ENCODE results near the gene EFNA5. TPM values are rescaled to one million over a fixed set of nuclear protein-coding genes. Genes with fewer than 3 reads are reported as not detected.

EFNA5 gene
- total RNA-seq, 1 experiment from 2014 or later, result 0.22 TPM

DNA sequence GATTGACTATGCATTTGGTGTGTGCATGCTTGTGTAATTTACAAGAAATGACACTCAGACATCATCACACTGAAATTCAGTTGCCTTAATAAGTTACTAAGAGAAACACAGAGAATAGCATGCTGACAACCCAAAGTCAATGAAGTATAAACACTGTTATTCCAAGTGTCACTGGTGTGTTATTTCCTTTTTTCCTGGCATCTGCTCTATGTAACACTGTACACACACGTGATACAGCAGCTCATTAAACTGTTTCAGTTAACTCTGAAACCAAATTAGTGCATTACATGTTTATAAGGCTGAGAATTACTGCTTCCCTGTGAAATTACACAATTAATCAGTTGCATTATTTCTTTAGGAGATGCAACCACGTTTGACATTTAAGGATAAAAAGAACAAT lies 252.7 kb downstream of the EFNA5 start (continued):
- TF ChIP-seq, protein P1, sequence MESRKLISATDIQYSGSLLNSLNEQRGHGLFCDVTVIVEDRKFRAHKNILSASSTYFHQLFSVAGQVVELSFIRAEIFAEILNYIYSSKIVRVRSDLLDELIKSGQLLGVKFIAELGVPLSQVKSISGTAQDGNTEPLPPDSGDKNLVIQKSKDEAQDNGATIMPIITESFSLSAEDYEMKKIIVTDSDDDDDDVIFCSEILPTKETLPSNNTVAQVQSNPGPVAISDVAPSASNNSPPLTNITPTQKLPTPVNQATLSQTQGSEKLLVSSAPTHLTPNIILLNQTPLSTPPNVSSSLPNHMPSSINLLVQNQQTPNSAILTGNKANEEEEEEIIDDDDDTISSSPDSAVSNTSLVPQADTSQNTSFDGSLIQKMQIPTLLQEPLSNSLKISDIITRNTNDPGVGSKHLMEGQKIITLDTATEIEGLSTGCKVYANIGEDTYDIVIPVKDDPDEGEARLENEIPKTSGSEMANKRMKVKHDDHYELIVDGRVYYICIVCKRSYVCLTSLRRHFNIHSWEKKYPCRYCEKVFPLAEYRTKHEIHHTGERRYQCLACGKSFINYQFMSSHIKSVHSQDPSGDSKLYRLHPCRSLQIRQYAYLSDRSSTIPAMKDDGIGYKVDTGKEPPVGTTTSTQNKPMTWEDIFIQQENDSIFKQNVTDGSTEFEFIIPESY (IDR thresholded peaks at IDR 0.05; ENCODE audit: extremely low read depth, insufficient replicate concordance, low read length), result no peak
- TF ChIP-seq, protein P2, sequence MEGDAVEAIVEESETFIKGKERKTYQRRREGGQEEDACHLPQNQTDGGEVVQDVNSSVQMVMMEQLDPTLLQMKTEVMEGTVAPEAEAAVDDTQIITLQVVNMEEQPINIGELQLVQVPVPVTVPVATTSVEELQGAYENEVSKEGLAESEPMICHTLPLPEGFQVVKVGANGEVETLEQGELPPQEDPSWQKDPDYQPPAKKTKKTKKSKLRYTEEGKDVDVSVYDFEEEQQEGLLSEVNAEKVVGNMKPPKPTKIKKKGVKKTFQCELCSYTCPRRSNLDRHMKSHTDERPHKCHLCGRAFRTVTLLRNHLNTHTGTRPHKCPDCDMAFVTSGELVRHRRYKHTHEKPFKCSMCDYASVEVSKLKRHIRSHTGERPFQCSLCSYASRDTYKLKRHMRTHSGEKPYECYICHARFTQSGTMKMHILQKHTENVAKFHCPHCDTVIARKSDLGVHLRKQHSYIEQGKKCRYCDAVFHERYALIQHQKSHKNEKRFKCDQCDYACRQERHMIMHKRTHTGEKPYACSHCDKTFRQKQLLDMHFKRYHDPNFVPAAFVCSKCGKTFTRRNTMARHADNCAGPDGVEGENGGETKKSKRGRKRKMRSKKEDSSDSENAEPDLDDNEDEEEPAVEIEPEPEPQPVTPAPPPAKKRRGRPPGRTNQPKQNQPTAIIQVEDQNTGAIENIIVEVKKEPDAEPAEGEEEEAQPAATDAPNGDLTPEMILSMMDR (IDR thresholded peaks at IDR 0.05 in 2 of 3, conservative IDR thresholded peaks at IDR 0.05 in 1 of 3; ENCODE audit: borderline replicate concordance in 1 of 3, insufficient read depth in 1 of 3, low read depth in 2 of 3, low read length in 2 of 3), result no peak

DNA sequence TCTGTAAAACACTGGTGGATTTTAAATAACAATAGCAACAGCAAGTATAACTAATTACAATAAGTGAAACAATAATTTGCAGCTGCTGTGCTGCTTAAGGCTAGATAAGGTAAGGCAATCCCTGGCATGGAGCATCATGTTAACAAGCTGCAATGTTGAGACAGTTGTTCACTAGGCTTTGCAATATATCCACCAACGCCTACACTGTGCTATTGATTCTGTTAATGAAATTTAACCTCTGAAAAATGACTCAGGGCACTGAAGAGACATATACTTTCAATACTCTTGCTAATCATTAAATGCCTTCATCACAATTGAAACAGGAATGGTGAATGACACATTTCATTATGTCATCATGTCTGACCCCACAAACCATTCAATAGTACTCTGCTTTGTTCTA lies 255.0 kb downstream of the EFNA5 start:
- Histone ChIP-seq H3K9me2 (ENCODE audit: insufficient read depth) (no peaks in the 10 kb centered on the region), H3K4me1 (ENCODE audit: control insufficient read depth in 1 of 2, insufficient read depth in 2 of 2, low read length in 2 of 2) (no peaks in the 10 kb centered on the region), H3K4me3 (replicated peaks in 1 of 2; ENCODE audit: low read depth in 1 of 2, low read length in 2 of 2) (no peak overlapping the region), H3K79me2 (ENCODE audit: insufficient read depth, low read length) (no peaks in the 10 kb centered on the region), H4K20me1 (ENCODE audit: insufficient read depth) (no peaks in the 10 kb centered on the region), H3K27ac (ENCODE audit: low read depth, low read length) (no peak overlapping the region), H3K4me2 (ENCODE audit: low read length) (no peak overlapping the region), H3K36me3 (ENCODE audit: control insufficient read depth in 1 of 2, insufficient read depth in 2 of 2, low read length in 2 of 2) (no peaks in the 10 kb centered on the region), H2AFZ (ENCODE audit: low read depth, low read length, poor library complexity, severe bottlenecking) (no peak overlapping the region), H3K27me3 (ENCODE audit: insufficient read depth, low read length) (no peaks in the 10 kb centered on the region), H3K9ac (ENCODE audit: low read length) (no peak overlapping the region), H3K9me3 (ENCODE audit: control insufficient read depth in 1 of 2, insufficient read depth in 1 of 2, low read depth in 1 of 2, low read length in 2 of 2) (no peaks in the 10 kb centered on the region)
- no TSS peak for BruUV-seq (replicated peaks)
- RAD21 ChIA-PET (ENCODE audit: low non-redundant PET in 1 of 2, low total read pairs in 2 of 2, uncharacterized antibody in 2 of 2, unreplicated experiment in 2 of 2), result no interaction called here
- TF ChIP-seq POLR2A (IDR thresholded peaks at IDR 0.05; ENCODE audit: borderline replicate concordance, extremely low read depth, insufficient read depth, insufficient read length) (no peak), SRF (IDR thresholded peaks at IDR 0.05; ENCODE audit: low read depth) (no peak), FOSL1 (IDR thresholded peaks at IDR 0.05; ENCODE audit: low read depth) (no peak), CEBPB (IDR thresholded peaks at IDR 0.05; ENCODE audit: low read depth) (no peak), TCF7L2 (IDR thresholded peaks at IDR 0.05; ENCODE audit: borderline replicate concordance, extremely low read depth, insufficient read depth, insufficient read length) (no peak), ZFX (IDR thresholded peaks at IDR 0.05) (no peak), JUND (IDR thresholded peaks at IDR 0.05) (no peak), SIN3A (IDR thresholded peaks at IDR 0.05; ENCODE audit: low read depth) (no peak), RAD21 (IDR thresholded peaks at IDR 0.05; ENCODE audit: low read depth) (no peak), POLR2AphosphoS5 (IDR thresholded peaks at IDR 0.05; ENCODE audit: low read depth, low read length) (no peak)
- TF ChIP-seq, protein P3, sequence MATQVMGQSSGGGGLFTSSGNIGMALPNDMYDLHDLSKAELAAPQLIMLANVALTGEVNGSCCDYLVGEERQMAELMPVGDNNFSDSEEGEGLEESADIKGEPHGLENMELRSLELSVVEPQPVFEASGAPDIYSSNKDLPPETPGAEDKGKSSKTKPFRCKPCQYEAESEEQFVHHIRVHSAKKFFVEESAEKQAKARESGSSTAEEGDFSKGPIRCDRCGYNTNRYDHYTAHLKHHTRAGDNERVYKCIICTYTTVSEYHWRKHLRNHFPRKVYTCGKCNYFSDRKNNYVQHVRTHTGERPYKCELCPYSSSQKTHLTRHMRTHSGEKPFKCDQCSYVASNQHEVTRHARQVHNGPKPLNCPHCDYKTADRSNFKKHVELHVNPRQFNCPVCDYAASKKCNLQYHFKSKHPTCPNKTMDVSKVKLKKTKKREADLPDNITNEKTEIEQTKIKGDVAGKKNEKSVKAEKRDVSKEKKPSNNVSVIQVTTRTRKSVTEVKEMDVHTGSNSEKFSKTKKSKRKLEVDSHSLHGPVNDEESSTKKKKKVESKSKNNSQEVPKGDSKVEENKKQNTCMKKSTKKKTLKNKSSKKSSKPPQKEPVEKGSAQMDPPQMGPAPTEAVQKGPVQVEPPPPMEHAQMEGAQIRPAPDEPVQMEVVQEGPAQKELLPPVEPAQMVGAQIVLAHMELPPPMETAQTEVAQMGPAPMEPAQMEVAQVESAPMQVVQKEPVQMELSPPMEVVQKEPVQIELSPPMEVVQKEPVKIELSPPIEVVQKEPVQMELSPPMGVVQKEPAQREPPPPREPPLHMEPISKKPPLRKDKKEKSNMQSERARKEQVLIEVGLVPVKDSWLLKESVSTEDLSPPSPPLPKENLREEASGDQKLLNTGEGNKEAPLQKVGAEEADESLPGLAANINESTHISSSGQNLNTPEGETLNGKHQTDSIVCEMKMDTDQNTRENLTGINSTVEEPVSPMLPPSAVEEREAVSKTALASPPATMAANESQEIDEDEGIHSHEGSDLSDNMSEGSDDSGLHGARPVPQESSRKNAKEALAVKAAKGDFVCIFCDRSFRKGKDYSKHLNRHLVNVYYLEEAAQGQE (IDR thresholded peaks at IDR 0.05; ENCODE audit: low read depth), result no peak
- TF ChIP-seq, protein P1 (IDR thresholded peaks at IDR 0.05; ENCODE audit: extremely low read depth, insufficient replicate concordance, low read length), result no peak
- TF ChIP-seq, protein P4, sequence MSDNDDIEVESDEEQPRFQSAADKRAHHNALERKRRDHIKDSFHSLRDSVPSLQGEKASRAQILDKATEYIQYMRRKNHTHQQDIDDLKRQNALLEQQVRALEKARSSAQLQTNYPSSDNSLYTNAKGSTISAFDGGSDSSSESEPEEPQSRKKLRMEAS (IDR thresholded peaks at IDR 0.05), result no peak
- TF ChIP-seq, protein P5, sequence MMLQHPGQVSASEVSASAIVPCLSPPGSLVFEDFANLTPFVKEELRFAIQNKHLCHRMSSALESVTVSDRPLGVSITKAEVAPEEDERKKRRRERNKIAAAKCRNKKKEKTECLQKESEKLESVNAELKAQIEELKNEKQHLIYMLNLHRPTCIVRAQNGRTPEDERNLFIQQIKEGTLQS (IDR thresholded peaks at IDR 0.05), result no peak
- DNase-seq (ENCODE audit: low read depth, low spot score) (no peak), ATAC-seq (no peak)
- CTCF ChIA-PET, result no interaction called here
- intact Hi-C loops (cut with micrococcal nuclease), result no loop called here
- POLR2A ChIA-PET, result no interaction called here
